Measurements from ENCODE around the gene ZNG1A. TPM values are rescaled to one million over a fixed set of nuclear protein-coding genes. Genes with fewer than 3 reads are reported as not detected.
"Not testable (repeated sequence)": the region's sequence is repeated elsewhere in the genome, so short reads cannot be mapped to it uniquely, and the experiment has no call there.

The ZNG1A gene
- total RNA-seq, 2 experiments from 2014 or later = 40.0 to 56.4 TPM

GRCh38 chr9:139880-140279 lies 39.0 kb downstream of the ZNG1A start:
- H3K4me3 Mint-ChIP-seq; H3K9me3 Mint-ChIP-seq (ENCODE audit: low read depth); DNase-seq; ATAC-seq; CTCF ChIA-PET; H3K4me1 Mint-ChIP-seq; H3K36me3 Mint-ChIP-seq; H3K27me3 Mint-ChIP-seq; H3K27ac Mint-ChIP-seq: not testable (repeated sequence)

GRCh38 chr9:117995-118467 lies 60.8 kb downstream of the ZNG1A start, which contains the start of gene FOXD4:
FOXD4 (minus strand) TSS chr9:118417; CDS start chr9:118119, 298 bp downstream.
- H3K36me3 Mint-ChIP-seq; DNase-seq; CTCF ChIA-PET; H3K27ac Mint-ChIP-seq; H3K9me3 Mint-ChIP-seq (ENCODE audit: low read depth); ATAC-seq: not testable (repeated sequence)
- Mint-ChIP-seq H3K4me3 (peak within 1 kb of the TSS; percentile 50), H3K27me3 (peaks cover 36% of the 10 kb centered on the region), H3K4me1 (peaks cover 17% of the 10 kb centered on the region)

GRCh38 chr9:117144-117994 lies 61.5 kb downstream of the ZNG1A start:
- peak overlapping the region; percentile 50 for H3K4me3 Mint-ChIP-seq
- H3K27me3 Mint-ChIP-seq = peaks cover 42% of the 10 kb centered on the region
- H3K27ac Mint-ChIP-seq; H3K9me3 Mint-ChIP-seq (ENCODE audit: low read depth); H3K36me3 Mint-ChIP-seq; CTCF ChIA-PET; ATAC-seq: not testable (repeated sequence)
- peaks cover 20% of the 10 kb centered on the region for H3K4me1 Mint-ChIP-seq
- DNase-seq = peak; percentile 48

GRCh38 chr9:116239-117077 lies 62.4 kb downstream of the ZNG1A start:
- H3K4me1 Mint-ChIP-seq = peaks cover 20% of the 10 kb centered on the region
- H3K27me3 Mint-ChIP-seq = peaks cover 44% of the 10 kb centered on the region
- H3K36me3 Mint-ChIP-seq; H3K27ac Mint-ChIP-seq; H3K9me3 Mint-ChIP-seq (ENCODE audit: low read depth); ATAC-seq; DNase-seq; CTCF ChIA-PET: not testable (repeated sequence)
- peak overlapping the region; percentile 21 for H3K4me3 Mint-ChIP-seq

GRCh38 chr9:115118-115451 lies 63.8 kb downstream of the ZNG1A start:
- H3K36me3 Mint-ChIP-seq; H3K9me3 Mint-ChIP-seq (ENCODE audit: low read depth); ATAC-seq; CTCF ChIA-PET; DNase-seq; H3K27ac Mint-ChIP-seq: not testable (repeated sequence)
- H3K27me3 Mint-ChIP-seq = peaks cover 44% of the 10 kb centered on the region
- H3K4me3 Mint-ChIP-seq = peak overlapping the region; percentile 37
- H3K4me1 Mint-ChIP-seq = peaks cover 20% of the 10 kb centered on the region

- CTCF ChIA-PET; H3K36me3 Mint-ChIP-seq; H3K9me3 Mint-ChIP-seq (ENCODE audit: low read depth); DNase-seq; H3K27ac Mint-ChIP-seq: not testable (repeated sequence)
- peaks cover 20% of the 10 kb centered on the region for H3K4me1 Mint-ChIP-seq
- peak overlapping the region; percentile 66 for H3K4me3 Mint-ChIP-seq
- H3K27me3 Mint-ChIP-seq = peaks cover 48% of the 10 kb centered on the region
- ATAC-seq = peak; percentile 13
Measured at GRCh38 chr9:114267-115117, 64.4 kb downstream of the ZNG1A start.

GRCh38 chr9:113468-114266 lies 65.2 kb downstream of the ZNG1A start:
- H3K9me3 Mint-ChIP-seq (ENCODE audit: low read depth); CTCF ChIA-PET; H3K36me3 Mint-ChIP-seq: not testable (repeated sequence)
- ATAC-seq = peak; percentile 76
- peak overlapping the region; percentile 66 for H3K4me3 Mint-ChIP-seq
- H3K27ac Mint-ChIP-seq = peak overlapping the region; percentile 36
- H3K4me1 Mint-ChIP-seq = peaks cover 20% of the 10 kb centered on the region
- DNase-seq = peak; percentile 46
- H3K27me3 Mint-ChIP-seq = peaks cover 53% of the 10 kb centered on the region

GRCh38 chr9:112589-113467 lies 66.0 kb downstream of the ZNG1A start:
- H3K36me3 Mint-ChIP-seq; ATAC-seq; H3K9me3 Mint-ChIP-seq (ENCODE audit: low read depth); CTCF ChIA-PET; DNase-seq: not testable (repeated sequence)
- peaks cover 55% of the 10 kb centered on the region for H3K27me3 Mint-ChIP-seq
- H3K4me1 Mint-ChIP-seq = peaks cover 20% of the 10 kb centered on the region
- H3K4me3 Mint-ChIP-seq = peak overlapping the region; percentile 20
- peak overlapping the region; percentile 61 for H3K27ac Mint-ChIP-seq

GRCh38 chr9:110672-111071 lies 68.2 kb downstream of the ZNG1A start:
- peaks cover 51% of the 10 kb centered on the region for H3K27me3 Mint-ChIP-seq

GRCh38 chr9:109540-109939 lies 69.3 kb downstream of the ZNG1A start:
- H3K27me3 Mint-ChIP-seq = peaks cover 42% of the 10 kb centered on the region
- H3K36me3 Mint-ChIP-seq; CTCF ChIA-PET; H3K27ac Mint-ChIP-seq; DNase-seq; H3K4me3 Mint-ChIP-seq; ATAC-seq; H3K9me3 Mint-ChIP-seq (ENCODE audit: low read depth); H3K4me1 Mint-ChIP-seq: not testable (repeated sequence)

More at GRCh38 chr9:110672-111071, 68.2 kb downstream of the ZNG1A start:
- DNase-seq; ATAC-seq; H3K27ac Mint-ChIP-seq; H3K4me3 Mint-ChIP-seq; H3K9me3 Mint-ChIP-seq (ENCODE audit: low read depth); CTCF ChIA-PET; H3K36me3 Mint-ChIP-seq: not testable (repeated sequence)
- peaks cover 13% of the 10 kb centered on the region for H3K4me1 Mint-ChIP-seq

GRCh38 chr9:108742-109495 lies 69.9 kb downstream of the ZNG1A start:
- not testable (repeated sequence) for ATAC-seq; H3K4me3 Mint-ChIP-seq; H3K9me3 Mint-ChIP-seq (ENCODE audit: low read depth); H3K36me3 Mint-ChIP-seq; H3K4me1 Mint-ChIP-seq; DNase-seq; H3K27ac Mint-ChIP-seq
- H3K27me3 Mint-ChIP-seq = peaks cover 43% of the 10 kb centered on the region
- CTCF ChIA-PET = interaction anchor here (0.6 kb wide), 1 partner anchor 133 kb away, joined by 3 read pairs; no protein-coding TSS in a partner anchor
